Measurements from ENCODE around the gene LAGE3.
A peak's percentile ranks its signal among the peaks of the same experiment; 100 is the strongest.

Gene LAGE3

DNA sequence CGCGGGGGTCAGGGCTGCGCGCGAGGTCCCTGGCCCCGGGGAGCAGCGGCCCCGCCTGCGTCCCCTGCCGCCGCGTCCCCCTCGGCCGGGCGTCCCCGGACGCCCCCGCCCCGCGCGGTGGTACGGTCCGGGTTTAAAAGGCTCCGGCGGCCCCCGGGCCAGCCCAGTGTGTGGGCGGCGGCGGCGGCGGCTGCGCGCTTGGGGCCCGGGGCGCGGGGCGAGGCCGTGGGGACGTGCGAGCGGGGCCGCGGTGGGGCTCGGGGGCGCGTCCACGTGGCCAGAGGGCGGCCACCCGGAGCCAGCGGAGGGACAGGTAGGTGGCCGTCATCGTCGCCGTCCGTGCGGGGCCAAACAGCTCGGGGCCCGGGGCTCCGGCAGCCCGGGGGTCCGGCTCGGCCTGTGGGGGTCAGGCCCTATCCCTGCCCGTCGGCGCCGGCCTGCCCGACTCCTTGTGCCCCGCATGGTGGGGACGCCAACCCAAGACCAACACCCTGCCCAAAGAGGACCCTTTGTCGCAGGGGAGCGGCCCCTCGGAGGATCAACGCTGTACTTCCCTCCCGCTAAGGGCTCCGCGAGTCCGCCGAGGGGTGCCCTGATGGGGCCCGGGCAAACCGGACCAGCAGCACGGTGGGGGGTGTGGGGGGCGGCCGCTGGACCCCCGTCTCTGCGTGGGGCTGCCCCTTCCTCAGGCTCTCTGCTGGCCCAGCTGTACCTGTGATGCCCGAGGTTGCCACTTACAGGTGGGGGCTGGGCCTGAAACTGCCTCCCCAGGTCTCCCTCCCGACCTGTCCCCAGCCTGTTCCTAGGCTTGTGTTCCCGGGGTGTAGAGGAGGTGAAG is 20.7 kb downstream of the LAGE3 start, which contains the start of gene PLXNA3:
PLXNA3 (plus strand) TSS at position 166 of the 838 bp plus-strand sequence. CDS start 1,903 bp downstream, outside the sequence.
- DNase-seq (ENCODE audit: low read depth in 2 of 2), result peak; percentile 35 to 46

GRCh38 chrX:154457491-154458115 is 21.5 kb downstream of the LAGE3 start:
- no peak for DNase-seq (ENCODE audit: low read depth in 2 of 2)

GRCh38 chrX:154452823-154453222 is 26.3 kb downstream of the LAGE3 start:
- DNase-seq (ENCODE audit: low read depth in 2 of 2), result no peak

DNA sequence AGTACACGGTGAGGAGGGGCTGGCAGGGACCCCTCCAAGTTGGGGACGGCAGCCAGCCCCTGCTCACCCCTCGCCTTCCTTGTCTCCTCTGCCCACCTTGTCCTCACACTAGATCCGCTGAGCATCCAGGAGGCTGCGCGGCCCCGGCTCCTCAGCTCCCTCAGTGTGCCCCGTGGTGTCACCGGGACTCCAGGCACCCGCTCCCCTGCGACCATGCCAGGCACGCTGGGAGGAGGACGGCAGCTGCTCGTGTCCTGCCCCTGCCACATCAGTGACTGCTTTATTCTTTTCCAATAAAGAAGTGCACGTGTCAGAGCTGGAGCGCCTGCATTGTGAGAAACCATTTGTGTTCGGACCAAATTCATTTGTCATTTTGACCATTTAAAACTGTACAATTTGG is 28.8 kb downstream of the LAGE3 start:
- DNase-seq (ENCODE audit: low read depth in 2 of 2), result no peak

- DNase-seq (ENCODE audit: low read depth in 2 of 2), result no peak
These were observed 29.5 kb downstream of the LAGE3 start for GRCh38 chrX:154449618-154450017.

- no peak for DNase-seq (ENCODE audit: low read depth in 2 of 2)
These were observed 30.6 kb downstream of the LAGE3 start for GRCh38 chrX:154448484-154448883.

GRCh38 chrX:154446430-154446829 is 32.7 kb downstream of the LAGE3 start:
- DNase-seq (ENCODE audit: low read depth in 2 of 2), result no peak

- DNase-seq (ENCODE audit: low read depth in 2 of 2), result no peak
These were observed 33.3 kb downstream of the LAGE3 start for GRCh38 chrX:154445776-154446175.

DNA sequence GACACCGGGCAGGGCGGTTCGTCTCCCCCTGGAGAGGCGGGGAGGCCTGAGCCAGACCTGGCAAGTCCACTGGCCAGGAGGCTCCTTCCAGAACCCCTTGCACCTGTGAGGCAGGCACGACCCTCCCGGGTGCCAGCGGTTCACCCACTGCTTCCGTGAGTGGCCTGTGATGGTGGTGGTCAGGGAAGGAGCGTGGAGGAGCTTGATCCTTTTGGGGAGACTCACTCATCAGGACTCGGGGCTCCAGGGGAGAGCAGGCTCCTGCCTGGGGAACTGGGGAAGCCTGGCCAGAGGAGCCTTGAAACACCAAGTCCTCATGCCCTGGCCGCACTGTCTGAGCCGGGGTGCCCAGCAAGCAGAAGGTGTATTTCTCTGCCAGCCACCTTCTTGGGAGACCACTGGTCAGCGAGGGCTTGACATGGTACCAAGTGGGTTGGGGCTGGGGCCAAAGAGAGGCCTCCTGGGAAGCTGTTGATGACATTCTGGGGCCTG is 34.3 kb downstream of the LAGE3 start:
- no peak for DNase-seq (ENCODE audit: low read depth in 2 of 2)

DNA sequence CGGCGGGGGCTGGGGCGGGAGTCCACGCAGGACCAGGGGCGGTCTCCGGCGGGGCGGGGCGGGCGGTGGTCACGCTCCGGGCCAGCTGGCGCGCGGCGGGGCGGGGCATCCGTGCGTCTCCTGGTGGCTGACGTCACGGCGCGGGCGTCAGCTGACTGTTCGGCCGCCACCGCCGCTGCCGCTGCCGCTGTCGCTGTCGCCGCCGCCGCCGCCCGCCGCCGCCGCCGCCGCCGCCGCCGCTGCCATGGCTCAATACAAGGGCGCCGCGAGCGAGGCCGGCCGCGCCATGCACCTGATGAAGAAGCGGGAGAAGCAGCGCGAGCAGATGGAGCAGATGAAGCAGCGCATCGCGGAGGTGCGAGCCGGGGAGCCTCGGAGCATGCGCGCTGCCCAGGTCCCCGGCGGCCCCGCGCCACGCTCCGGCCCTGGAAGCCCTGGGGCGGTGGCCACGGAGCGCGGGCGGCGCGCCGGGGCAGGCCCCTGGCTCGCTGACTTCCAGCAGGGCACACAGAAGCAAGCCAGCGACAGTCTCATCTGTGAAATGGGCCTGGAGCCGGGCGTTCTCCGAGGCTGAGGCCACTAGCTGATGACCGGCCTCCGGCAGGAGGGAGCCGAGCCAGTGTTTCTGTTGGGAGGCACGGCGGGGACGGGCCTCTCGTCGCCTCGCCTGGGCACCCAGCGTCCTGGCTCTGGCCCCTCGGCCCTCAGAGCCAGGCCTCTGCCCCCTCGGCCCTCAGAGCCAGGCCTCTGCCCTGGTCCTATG is 34.9 kb downstream of the LAGE3 start, which contains the start of gene FAM50A:
FAM50A (plus strand) TSS at position 150 of the 763 bp plus-strand sequence; CDS start at position 245, 95 bp downstream.
- peak; percentile 52 to 60 for DNase-seq (ENCODE audit: low read depth in 2 of 2)

DNA sequence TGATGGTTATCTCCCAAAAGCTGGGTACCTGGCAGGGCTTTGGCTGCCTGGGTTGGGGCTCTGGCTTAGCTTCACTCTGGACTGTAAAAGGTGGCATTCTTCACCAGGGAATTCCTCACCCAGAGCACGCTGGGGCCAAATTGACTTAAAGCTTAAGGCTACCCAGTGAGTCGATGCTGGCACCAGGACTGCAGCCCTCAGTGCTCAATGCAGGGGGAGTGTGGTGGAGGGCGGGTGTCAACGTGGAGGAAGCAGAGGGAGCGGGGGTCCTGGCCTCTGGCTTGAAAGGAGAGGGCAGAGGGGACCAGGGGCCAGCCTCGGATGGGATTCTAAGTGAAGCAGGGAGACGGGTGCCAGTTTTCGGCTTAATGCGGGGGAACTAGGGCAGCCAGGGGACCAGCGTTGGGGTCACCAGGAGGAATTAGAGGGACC is 35.6 kb downstream of the LAGE3 start:
- no peak for DNase-seq (ENCODE audit: low read depth in 2 of 2)

- no peak for DNase-seq (ENCODE audit: low read depth in 2 of 2)
These were observed 36.9 kb downstream of the LAGE3 start for GRCh38 chrX:154441984-154442707.

- no peak for DNase-seq (ENCODE audit: low read depth in 2 of 2)
These were observed 37.5 kb downstream of the LAGE3 start for GRCh38 chrX:154441564-154441963.

- no peak for DNase-seq (ENCODE audit: low read depth in 2 of 2)
These were observed 38.3 kb downstream of the LAGE3 start for GRCh38 chrX:154440623-154441357.

DNA sequence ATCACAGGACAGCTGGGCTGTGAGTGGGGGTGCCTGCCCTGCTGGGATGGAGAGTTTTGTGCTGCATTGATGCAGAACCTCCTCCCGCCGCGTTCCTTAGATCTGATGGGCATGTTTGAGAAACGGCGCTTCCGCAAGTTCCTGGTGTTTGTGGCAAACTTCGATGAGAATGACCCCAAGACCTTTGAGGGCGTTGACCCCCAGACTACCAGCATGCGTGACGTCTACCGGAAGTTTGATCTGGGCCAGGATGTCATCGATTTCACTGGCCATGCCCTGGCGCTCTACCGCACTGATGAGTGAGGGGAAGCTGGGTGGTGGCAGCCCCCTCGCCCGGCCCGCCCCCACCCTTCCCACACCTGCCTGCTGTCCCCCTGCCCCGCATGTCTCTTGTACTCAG is 39.2 kb downstream of the LAGE3 start:
- DNase-seq (ENCODE audit: low read depth in 2 of 2), result no peak

- DNase-seq (ENCODE audit: low read depth in 2 of 2), result no peak
These were observed 40.8 kb downstream of the LAGE3 start for GRCh38 chrX:154437971-154438893.

GRCh38 chrX:154436983-154437752 is 41.9 kb downstream of the LAGE3 start, which contains the start of gene GDI1:
TSS of gene GDI1 (plus strand) at chrX:154437154. CDS start at chrX:154437255, 101 bp downstream.
- DNase-seq (ENCODE audit: low read depth in 2 of 2), result peak in 1 of 2 donors; percentile 40

- DNase-seq (ENCODE audit: low read depth in 2 of 2), result no peak
These were observed 42.6 kb downstream of the LAGE3 start for GRCh38 chrX:154436374-154436982.
